ENCODE measurements around the gene NF2. TPM values are rescaled to one million over a fixed set of nuclear protein-coding genes. Genes with fewer than 3 reads are reported as not detected.
A peak's percentile ranks its signal among the peaks of the same experiment; 100 is the strongest.

Gene NF2
- total RNA-seq, 1 donor from 2014 or later = 35.4 TPM

- H3K27me3 Mint-ChIP-seq (ENCODE audit: unreplicated experiment) = peaks cover 6% of the 10 kb centered on the region
- no peak overlapping the region for H3K27ac Mint-ChIP-seq (ENCODE audit: unreplicated experiment)
- peaks cover 6% of the 10 kb centered on the region for H3K36me3 Mint-ChIP-seq (ENCODE audit: unreplicated experiment)
Measured at GRCh38 chr22:29639096-29639495, 35.7 kb downstream of the NF2 start.

GRCh38 chr22:29641042-29641699 is 37.7 kb downstream of the NF2 start:
- Mint-ChIP-seq H3K27ac (ENCODE audit: unreplicated experiment) (no peak overlapping the region), H3K36me3 (ENCODE audit: unreplicated experiment) (peaks cover 15% of the 10 kb centered on the region), H3K4me3 (ENCODE audit: unreplicated experiment) (no peak overlapping the region), H3K9me3 (ENCODE audit: unreplicated experiment) (peaks cover 7% of the 10 kb centered on the region), H3K27me3 (ENCODE audit: unreplicated experiment) (peaks cover 6% of the 10 kb centered on the region), H3K4me1 (ENCODE audit: low read depth, unreplicated experiment) (peaks cover 31% of the 10 kb centered on the region)
- no peak for TF ChIP-seq CTCF (IDR thresholded peaks at IDR 0.05; ENCODE audit: partially characterized antibody, unreplicated experiment)
- DNase-seq = no peak

More at GRCh38 chr22:29639096-29639495, 35.7 kb downstream of the NF2 start:
- Mint-ChIP-seq H3K9me3 (ENCODE audit: unreplicated experiment) (peaks cover 7% of the 10 kb centered on the region), H3K4me1 (ENCODE audit: low read depth, unreplicated experiment) (peaks cover 31% of the 10 kb centered on the region), H3K4me3 (ENCODE audit: unreplicated experiment) (no peak overlapping the region)
- DNase-seq = no peak
- TF ChIP-seq CTCF (IDR thresholded peaks at IDR 0.05; ENCODE audit: partially characterized antibody, unreplicated experiment) = no peak

- no peak for TF ChIP-seq CTCF (IDR thresholded peaks at IDR 0.05; ENCODE audit: partially characterized antibody, unreplicated experiment)
- H3K4me1 Mint-ChIP-seq (ENCODE audit: low read depth, unreplicated experiment) = peaks cover 28% of the 10 kb centered on the region
- H3K27me3 Mint-ChIP-seq (ENCODE audit: unreplicated experiment) = peaks cover 6% of the 10 kb centered on the region
- peaks cover 15% of the 10 kb centered on the region for H3K36me3 Mint-ChIP-seq (ENCODE audit: unreplicated experiment)
- H3K27ac Mint-ChIP-seq (ENCODE audit: unreplicated experiment) = peak overlapping the region; percentile 65
- H3K9me3 Mint-ChIP-seq (ENCODE audit: unreplicated experiment) = peaks cover 7% of the 10 kb centered on the region
- no peak for DNase-seq
- H3K4me3 Mint-ChIP-seq (ENCODE audit: unreplicated experiment) = peak overlapping the region; percentile 4
Measured at GRCh38 chr22:29641700-29642330, 38.4 kb downstream of the NF2 start.

GRCh38 chr22:29642694-29643093 is 39.3 kb downstream of the NF2 start:
- peak overlapping the region; percentile 82 for H3K27ac Mint-ChIP-seq (ENCODE audit: unreplicated experiment)
- peaks cover 4% of the 10 kb centered on the region for H3K9me3 Mint-ChIP-seq (ENCODE audit: unreplicated experiment)
- DNase-seq = no peak
- TF ChIP-seq CTCF (IDR thresholded peaks at IDR 0.05; ENCODE audit: partially characterized antibody, unreplicated experiment) = no peak
- peaks cover 13% of the 10 kb centered on the region for H3K36me3 Mint-ChIP-seq (ENCODE audit: unreplicated experiment)
- peaks cover 4% of the 10 kb centered on the region for H3K27me3 Mint-ChIP-seq (ENCODE audit: unreplicated experiment)
- H3K4me3 Mint-ChIP-seq (ENCODE audit: unreplicated experiment) = no peak overlapping the region
- H3K4me1 Mint-ChIP-seq (ENCODE audit: low read depth, unreplicated experiment) = peaks cover 19% of the 10 kb centered on the region

Data from glutamatergic neuron (in vitro differentiated cells).